OCI-LY7 (cell line): ENCODE measurements around the gene EPS8L2.

ENCODE experiments used
- EZH2phosphoT487 ChIP-seq: fragments of 200-600 bp; sonication (generic); IDR thresholded peaks from 2 replicates; pipeline ENCODE4 v1.6.1; 2018; ENCODE audit warnings: low read depth, borderline replicate concordance, mild to moderate bottlenecking, mixed run types, antibody characterized with exemption, low read length, moderate library complexity, mixed read lengths
- TF ChIP-seq, protein P1 (sequence below): fragments of 200-600 bp; sonication (generic); conservative IDR thresholded peaks from 2 replicates; pipeline ENCODE4 v1.5.1; 2014; ENCODE audit warnings: mild to moderate bottlenecking, antibody characterized with exemption, low read length, moderate library complexity, mixed read lengths

DNA sequence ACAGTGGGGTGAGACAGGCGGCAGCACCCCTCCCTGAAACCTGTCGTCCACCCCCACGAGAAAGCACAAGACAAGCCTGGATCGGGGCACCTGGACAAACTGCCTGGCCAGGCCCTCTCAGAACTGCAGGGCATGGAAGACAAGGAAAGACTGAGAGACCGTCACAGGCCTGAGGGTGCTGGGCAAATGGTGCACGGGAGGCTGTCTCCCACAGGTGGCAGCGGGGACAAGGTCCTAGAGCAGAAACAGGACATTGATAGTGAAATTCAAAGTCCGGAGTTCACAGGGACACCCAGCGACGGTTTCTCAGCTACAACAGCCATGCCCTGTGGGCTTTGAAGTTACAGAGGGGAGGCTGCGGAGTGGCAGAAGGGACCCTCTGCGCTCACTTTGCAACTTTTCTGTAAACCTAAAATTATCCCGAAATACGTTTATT, 48.3 kb upstream of the EPS8L2 start:
- TF ChIP-seq, protein P1, sequence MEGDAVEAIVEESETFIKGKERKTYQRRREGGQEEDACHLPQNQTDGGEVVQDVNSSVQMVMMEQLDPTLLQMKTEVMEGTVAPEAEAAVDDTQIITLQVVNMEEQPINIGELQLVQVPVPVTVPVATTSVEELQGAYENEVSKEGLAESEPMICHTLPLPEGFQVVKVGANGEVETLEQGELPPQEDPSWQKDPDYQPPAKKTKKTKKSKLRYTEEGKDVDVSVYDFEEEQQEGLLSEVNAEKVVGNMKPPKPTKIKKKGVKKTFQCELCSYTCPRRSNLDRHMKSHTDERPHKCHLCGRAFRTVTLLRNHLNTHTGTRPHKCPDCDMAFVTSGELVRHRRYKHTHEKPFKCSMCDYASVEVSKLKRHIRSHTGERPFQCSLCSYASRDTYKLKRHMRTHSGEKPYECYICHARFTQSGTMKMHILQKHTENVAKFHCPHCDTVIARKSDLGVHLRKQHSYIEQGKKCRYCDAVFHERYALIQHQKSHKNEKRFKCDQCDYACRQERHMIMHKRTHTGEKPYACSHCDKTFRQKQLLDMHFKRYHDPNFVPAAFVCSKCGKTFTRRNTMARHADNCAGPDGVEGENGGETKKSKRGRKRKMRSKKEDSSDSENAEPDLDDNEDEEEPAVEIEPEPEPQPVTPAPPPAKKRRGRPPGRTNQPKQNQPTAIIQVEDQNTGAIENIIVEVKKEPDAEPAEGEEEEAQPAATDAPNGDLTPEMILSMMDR, result no peak
- no peak for TF ChIP-seq EZH2phosphoT487
